Stomach (tissue), 4 donors: ENCODE measurements around the gene SNRNP70.

Source experiments
- EP300 ChIP-seq: sonication (generic); formaldehyde crosslinking; IDR thresholded peaks from one replicate; pipeline ENCODE4 v1.6.1; 2017; ENCODE audit warnings: antibody characterized with exemption
- POLR2A ChIP-seq, 4 donors: fragments of 450-650 bp; IDR thresholded peaks; one replicate each; pipeline ENCODE4 v1.6.1; 2016; ENCODE audit warnings: antibody characterized with exemption in 4 of 4, control low read depth in 2 of 4, mild to moderate bottlenecking in 1 of 4, moderate library complexity in 1 of 4
- POLR2AphosphoS5 ChIP-seq, 3 donors: sonication (generic); formaldehyde crosslinking; IDR thresholded peaks; one replicate each; pipeline ENCODE4 v1.6.1; 2016; ENCODE audit warnings: antibody characterized with exemption in 3 of 3
- TF ChIP-seq, protein P1 (sequence below), 7 experiments: fragments of 450-650 bp in 4 of 7; fragments of 200-600 bp in 3 of 7; sonication (generic) in 3 of 7; IDR thresholded peaks; one replicate each; pipeline ENCODE4 v1.5.1; 2016 to 2019; ENCODE audit warnings: antibody characterized with exemption in 7 of 7, control low read depth in 2 of 7, mild to moderate bottlenecking in 1 of 7

DNA sequence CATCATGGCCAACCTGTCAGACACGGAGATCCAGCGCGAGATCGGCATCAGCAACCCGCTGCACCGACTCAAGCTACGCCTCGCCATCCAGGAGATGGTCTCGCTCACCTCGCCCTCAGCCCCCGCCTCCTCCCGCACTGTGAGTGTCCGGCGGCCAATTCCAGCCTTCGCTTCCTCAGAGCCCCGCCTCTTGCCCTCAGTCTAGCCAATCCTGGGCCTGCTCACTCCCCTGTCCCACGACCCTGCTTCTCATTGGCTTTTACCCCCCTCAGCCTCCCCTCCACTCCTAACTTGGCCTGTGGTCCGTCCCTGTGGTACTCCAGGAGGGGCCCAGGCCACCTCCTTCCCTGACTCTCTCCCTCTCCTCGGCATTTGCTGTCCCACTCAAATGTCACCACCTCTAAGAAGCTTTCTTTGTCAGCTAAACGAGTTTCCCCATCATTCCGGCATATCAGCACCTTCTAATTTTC lies 57.6 kb downstream of the SNRNP70 start:
- TF ChIP-seq, protein P1, sequence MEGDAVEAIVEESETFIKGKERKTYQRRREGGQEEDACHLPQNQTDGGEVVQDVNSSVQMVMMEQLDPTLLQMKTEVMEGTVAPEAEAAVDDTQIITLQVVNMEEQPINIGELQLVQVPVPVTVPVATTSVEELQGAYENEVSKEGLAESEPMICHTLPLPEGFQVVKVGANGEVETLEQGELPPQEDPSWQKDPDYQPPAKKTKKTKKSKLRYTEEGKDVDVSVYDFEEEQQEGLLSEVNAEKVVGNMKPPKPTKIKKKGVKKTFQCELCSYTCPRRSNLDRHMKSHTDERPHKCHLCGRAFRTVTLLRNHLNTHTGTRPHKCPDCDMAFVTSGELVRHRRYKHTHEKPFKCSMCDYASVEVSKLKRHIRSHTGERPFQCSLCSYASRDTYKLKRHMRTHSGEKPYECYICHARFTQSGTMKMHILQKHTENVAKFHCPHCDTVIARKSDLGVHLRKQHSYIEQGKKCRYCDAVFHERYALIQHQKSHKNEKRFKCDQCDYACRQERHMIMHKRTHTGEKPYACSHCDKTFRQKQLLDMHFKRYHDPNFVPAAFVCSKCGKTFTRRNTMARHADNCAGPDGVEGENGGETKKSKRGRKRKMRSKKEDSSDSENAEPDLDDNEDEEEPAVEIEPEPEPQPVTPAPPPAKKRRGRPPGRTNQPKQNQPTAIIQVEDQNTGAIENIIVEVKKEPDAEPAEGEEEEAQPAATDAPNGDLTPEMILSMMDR (IDR thresholded peaks at IDR 0.05) = no peak
- TF ChIP-seq POLR2AphosphoS5 (IDR thresholded peaks at IDR 0.05) (peak in 1 of 3 donors; percentile 55), POLR2A (IDR thresholded peaks at IDR 0.05) (no peak), EP300 (no peak)
